IMR-90 (cell line): Measurements from ENCODE around the gene JAKMIP3. TPM values are rescaled to one million over a fixed set of nuclear protein-coding genes. Genes with fewer than 3 reads are reported as not detected.

Source experiments
- ATAC-seq: fragments of 200-7000 bp; cut with Tn5 transposase; 2 replicates; pipeline ENCODE4 v1.9.1; 2020; ENCODE audit warnings: low read depth, mild to moderate bottlenecking, moderate library complexity
- BruUV-seq: library from RNA; stranded (reverse); fragments of 400-500 nt; replicated peaks from 2 replicates; lab custom pipeline; 2021; lab: Mats Ljungman, UMichigan
- CTCF ChIA-PET: fragments of 300-600 bp; formaldehyde crosslinking; extraction: SDS; loops from one replicate; lab custom pipeline; 2021; ENCODE audit warnings: antibody characterized with exemption; lab: Yijun Ruan, JAX
- POLR2A ChIA-PET: fragments of 300-600 bp; sonication (Branson Sonifier 250); formaldehyde crosslinking; loops from one replicate; lab custom pipeline; 2022; ENCODE audit warnings: antibody characterized with exemption; ENCODE audit not compliant: unreplicated experiment; lab: Charles Lee
- DNase-seq: peaks from one replicate; pipeline ENCODE4 v3.0.0; 2013
- H2AFZ ChIP-seq: replicated peaks from 2 replicates; pipeline ENCODE3; 2013; ENCODE audit warnings: low read length, mild to moderate bottlenecking; ENCODE audit not compliant: poor library complexity
- H2AK5ac ChIP-seq: 2 replicates; pipeline ENCODE4 v1.6.1; 2013; ENCODE audit warnings: low read depth, low read length, inconsistent platforms
- H2AK9ac ChIP-seq: replicated peaks from 2 replicates; pipeline ENCODE3; 2013; ENCODE audit warnings: mild to moderate bottlenecking, low read depth, low read length, moderate library complexity; ENCODE audit not compliant: poor library complexity
- H2BK120ac ChIP-seq: 2 replicates; pipeline ENCODE4 v1.6.1; 2013; ENCODE audit warnings: low read depth, low read length, inconsistent platforms
- H2BK15ac ChIP-seq: 3 replicates; pipeline ENCODE4 v1.6.1; 2013; ENCODE audit warnings: low read depth, low read length, inconsistent platforms
- H2BK20ac ChIP-seq: 2 replicates; pipeline ENCODE4 v1.6.1; 2013; ENCODE audit warnings: low read depth, mild to moderate bottlenecking, inconsistent platforms, low read length, moderate library complexity
- H2BK5ac ChIP-seq: 2 replicates; pipeline ENCODE4 v1.6.1; 2013; ENCODE audit warnings: mild to moderate bottlenecking, low read depth, low read length, inconsistent platforms; ENCODE audit not compliant: poor library complexity, severe bottlenecking
- H3K14ac ChIP-seq: replicated peaks from 2 replicates; pipeline ENCODE4 v1.6.1; 2013; ENCODE audit warnings: low read depth, low read length, inconsistent platforms
- H3K18ac ChIP-seq: 2 replicates; pipeline ENCODE4 v1.6.1; 2013; ENCODE audit warnings: low read depth, low read length, control low read depth
- H3K23ac ChIP-seq: 2 replicates; pipeline ENCODE4 v1.6.1; 2013; ENCODE audit warnings: low read depth, low read length, inconsistent platforms
- H3K27ac ChIP-seq: 2 replicates; pipeline ENCODE4 v1.5.1; 2013; ENCODE audit warnings: mild to moderate bottlenecking, control low read depth, low read length; ENCODE audit not compliant: insufficient read depth
- H3K27me3 ChIP-seq: 2 replicates; pipeline ENCODE4 v1.6.1; 2013; ENCODE audit warnings: low read length; ENCODE audit not compliant: control insufficient read depth, insufficient read depth
- H3K36me3 ChIP-seq: 2 replicates; pipeline ENCODE4 v1.6.1; 2013; ENCODE audit warnings: low read length, mixed read lengths; ENCODE audit not compliant: control insufficient read depth, insufficient read depth
- H3K4ac ChIP-seq: 2 replicates; pipeline ENCODE4 v1.6.1; 2013; ENCODE audit warnings: low read depth, low read length, inconsistent platforms
- H3K4me1 ChIP-seq: 2 replicates; pipeline ENCODE4 v1.6.1; 2013; ENCODE audit warnings: low read length, mixed read lengths; ENCODE audit not compliant: control insufficient read depth, insufficient read depth
- H3K4me2 ChIP-seq: 2 replicates; pipeline ENCODE4 v1.6.1; 2013; ENCODE audit warnings: low read depth, mild to moderate bottlenecking, control low read depth, low read length, moderate library complexity
- H3K4me3 ChIP-seq: 2 replicates; pipeline ENCODE4 v1.5.1; 2013; ENCODE audit warnings: low read depth, mild to moderate bottlenecking, control low read depth, low read length, moderate library complexity; ENCODE audit not compliant: insufficient read depth
- H3K56ac ChIP-seq: 2 replicates; pipeline ENCODE4 v1.6.1; 2013; ENCODE audit warnings: low read length, inconsistent platforms; ENCODE audit not compliant: insufficient read depth; ENCODE audit errors: extremely low read depth
- H3K79me1 ChIP-seq, 2 experiments: 2 replicates each; pipeline ENCODE4 v1.6.1; 2013; ENCODE audit warnings: low read length in 2 of 2, inconsistent platforms in 1 of 2, low read depth in 1 of 2
- H3K9ac ChIP-seq: 2 replicates; pipeline ENCODE4 v1.6.1; 2013; ENCODE audit warnings: low read depth, low read length, control low read depth
- H3K9me1 ChIP-seq: 2 replicates; pipeline ENCODE4 v1.6.1; 2013; ENCODE audit warnings: low read length, inconsistent platforms; ENCODE audit not compliant: insufficient read depth
- H3K9me3 ChIP-seq: 2 replicates; pipeline ENCODE4 v1.6.1; 2013; ENCODE audit warnings: low read length; ENCODE audit not compliant: control insufficient read depth, insufficient read depth
- H4K20me1 ChIP-seq: 2 replicates; pipeline ENCODE4 v1.6.1; 2013; ENCODE audit warnings: low read length, inconsistent platforms; ENCODE audit not compliant: insufficient read depth
- H4K5ac ChIP-seq: 2 replicates; pipeline ENCODE4 v1.6.1; 2013; ENCODE audit warnings: mild to moderate bottlenecking, low read depth, low read length, control low read depth
- H4K8ac ChIP-seq, 2 experiments: 2 replicates each; pipeline ENCODE4 v1.6.1; 2013; ENCODE audit warnings: low read depth in 2 of 2, low read length in 2 of 2, control low read depth in 1 of 2, inconsistent platforms in 1 of 2
- H4K91ac ChIP-seq: 2 replicates; pipeline ENCODE4 v1.6.1; 2013; ENCODE audit warnings: low read depth, low read length, inconsistent platforms; ENCODE audit not compliant: insufficient read depth
- CEBPB ChIP-seq: IDR thresholded peaks from 2 replicates; pipeline ENCODE4 v1.6.1; 2012; ENCODE audit warnings: low read depth, low read length, improper control_type of control experiment
- CHD1 ChIP-seq: IDR thresholded peaks from 2 replicates; pipeline ENCODE4 v1.6.1; 2012; ENCODE audit warnings: low read depth, low read length, improper control_type of control experiment
- MXI1 ChIP-seq: IDR thresholded peaks from 2 replicates; pipeline ENCODE4 v1.6.1; 2012; ENCODE audit warnings: low read depth, mild to moderate bottlenecking, low read length, moderate library complexity, borderline replicate concordance
- NFE2L2 ChIP-seq: fragments of 150-350 bp; IDR thresholded peaks from 2 replicates; pipeline ENCODE4 v1.6.1; 2016; ENCODE audit warnings: low read depth, mild to moderate bottlenecking, low read length
- SMC3 ChIP-seq: fragments of 150-350 bp; IDR thresholded peaks from 2 replicates; pipeline ENCODE4 v1.6.1; 2016; ENCODE audit warnings: low read depth, mild to moderate bottlenecking, antibody characterized with exemption, low read length, moderate library complexity
- WGBS, 2 experiments: methylation state at CpG; one replicate each; pipeline versions ENCODE4 v1.1.5 to v1.1.7; 2013; ENCODE audit warnings: missing lambda C conversion rate in 2 of 2; ENCODE audit not compliant: insufficient read length in 1 of 2; ENCODE audit errors: extremely low coverage in 2 of 2; 5-methylcytosine and 5-hydroxymethylcytosine counted together
- dilution Hi-C: fragments of 300-500 bp; cut with HindIII; formaldehyde crosslinking; loops from one replicate; pipeline ENCODE4 v1.14.3; 2018; ENCODE audit warnings: low sequenced_read_pairs; ENCODE audit not compliant: unreplicated experiment
- in situ Hi-C: fragments of 300-500 bp; cut with MboI; formaldehyde crosslinking; loops from 3 replicates; pipeline ENCODE4 v1.14.3; 2019; ENCODE audit warnings: low sequenced_read_pairs, inconsistent platforms, mixed read lengths
- intact Hi-C: fragments of 100-400 bp; cut with micrococcal nuclease; formaldehyde crosslinking; loops from 2 replicates; pipeline ENCODE4 v1.10.0; 2022
- polyA plus RNA-seq, 3 experiments: library from polyadenylated mRNA; depleted of rRNA; stranded (reverse); fragments of >200 nt; gene quantifications; 2 replicates each; pipeline ENCODE4 v1.2.3, GENCODE V29; 2012; ENCODE audit warnings: low replicate concordance in 1 of 3
- total RNA-seq: library from RNA; depleted of rRNA; stranded (reverse); fragments of >200 nt; gene quantifications from 2 replicates; pipeline ENCODE4 v1.2.3, GENCODE V29; 2012

Gene JAKMIP3
- total and polyA plus RNA-seq, 2 of the 4 experiments (the other 2 are of a cell fraction), result under 0.01 to 0.22 TPM

DNA sequence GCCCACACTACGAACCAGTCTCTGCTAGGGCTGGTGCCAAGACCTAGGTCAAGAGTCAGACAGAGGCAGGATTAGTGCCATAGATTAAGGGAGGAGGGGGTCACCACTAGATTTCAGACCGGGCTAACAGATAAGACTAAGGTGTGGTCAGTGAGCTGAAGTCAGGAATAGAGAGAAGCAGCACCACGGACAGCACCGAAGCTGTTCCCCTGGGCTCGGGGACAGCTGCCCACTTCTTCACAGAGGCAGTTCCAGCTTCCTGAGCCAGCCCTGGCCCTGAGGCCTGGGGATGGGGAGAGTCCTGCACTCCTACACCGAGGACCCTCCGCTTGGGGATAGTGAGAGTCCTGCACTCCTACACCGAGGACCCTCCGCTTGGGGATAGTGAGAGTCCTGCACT is 11.2 kb upstream of the JAKMIP3 start:
- no peak overlapping the region for H3K56ac ChIP-seq
- no peak overlapping the region for H2AFZ ChIP-seq
- no peak overlapping the region for H3K23ac ChIP-seq
- H3K4me1 ChIP-seq, result no peaks in the 10 kb centered on the region
- H2BK5ac ChIP-seq, result no peak overlapping the region
- no peak overlapping the region for H2AK9ac ChIP-seq
- H3K27ac ChIP-seq, result no peak overlapping the region
- no peak overlapping the region for H2BK15ac ChIP-seq
- no peaks in the 10 kb centered on the region for H3K9me1 ChIP-seq
- H2BK120ac ChIP-seq, result no peak overlapping the region
- ChIA-PET POLR2A (no interaction called here), CTCF (no interaction called here)
- no peak overlapping the region for H2BK20ac ChIP-seq
- H2AK5ac ChIP-seq, result no peak overlapping the region
- no peak for TF ChIP-seq CEBPB
- TF ChIP-seq MXI1, result no peak
- no peak for TF ChIP-seq NFE2L2
- no peak for TF ChIP-seq CHD1
- no peak for TF ChIP-seq SMC3
- no peak overlapping the region for H4K5ac ChIP-seq
- no peak overlapping the region for H3K18ac ChIP-seq
- BruUV-seq, result no TSS peak
- no peak overlapping the region for H3K4me2 ChIP-seq
- in situ Hi-C loops, result no loop called here
- no peak overlapping the region for H4K91ac ChIP-seq
- H3K9ac ChIP-seq, result no peak overlapping the region
- DNase-seq, result no peak
- H3K9me3 ChIP-seq, result peaks cover 14% of the 10 kb centered on the region
- H3K79me1 ChIP-seq, result no peaks in the 10 kb centered on the region
- H3K14ac ChIP-seq, result no peak overlapping the region
- no peaks in the 10 kb centered on the region for H3K36me3 ChIP-seq
- no peak overlapping the region for H3K4ac ChIP-seq
- no peak overlapping the region for H3K4me3 ChIP-seq
- H3K27me3 ChIP-seq, result peaks cover 10% of the 10 kb centered on the region; the same call in 1 of the 2 replicates
- peak; percentile 37; the same call in 1 of the 2 replicates for ATAC-seq
- no peaks in the 10 kb centered on the region for H4K20me1 ChIP-seq
- 10% methylated on average over 2 of the region's 9 CpGs; no CpG with 5 or more reads in 1 of the 2 experiments for WGBS, 2 experiments
- intact Hi-C loops, result no loop called here
- H4K8ac ChIP-seq, result no peak overlapping the region
- dilution Hi-C loops, result no loop called here
